BJ (cell line): Measurements from ENCODE around the gene KIAA0232. TPM values are rescaled to one million over a fixed set of nuclear protein-coding genes. Genes with fewer than 3 reads are reported as not detected.

Experiments
- CTCF ChIA-PET: fragments of 350-600 bp; formaldehyde crosslinking; extraction: SDS; loops from one replicate; lab custom pipeline; 2021; ENCODE audit warnings: antibody characterized with exemption, inconsistent platforms; lab: Yijun Ruan, JAX
- POLR2A ChIA-PET: fragments of 300-600 bp; sonication (Branson Sonifier 250); formaldehyde crosslinking; extraction: SDS; loops from one replicate; lab custom pipeline; 2021; ENCODE audit warnings: antibody characterized with exemption; lab: Charles Lee
- DNase-seq: peaks from one replicate; pipeline ENCODE4 v3.0.0-alpha.2; 2011; ENCODE audit warnings: low read depth
- H3K27me3 ChIP-seq: 2 replicates; pipeline ENCODE4 v1.6.0; 2011; ENCODE audit warnings: low read length; ENCODE audit not compliant: control insufficient read depth, insufficient read depth
- H3K36me3 ChIP-seq: 2 replicates; pipeline ENCODE4 v1.5.1; 2011; ENCODE audit warnings: low read length; ENCODE audit not compliant: control insufficient read depth, insufficient read depth
- H3K4me3 ChIP-seq: 2 replicates; pipeline ENCODE4 v1.5.1; 2011; ENCODE audit warnings: low read depth, mild to moderate bottlenecking, control low read depth, low read length
- CTCF ChIP-seq: IDR thresholded peaks from 2 replicates; pipeline ENCODE4 v1.5.1; 2011; ENCODE audit warnings: low read depth, mild to moderate bottlenecking, control low read depth, inconsistent platforms, low read length, moderate library complexity; ENCODE audit not compliant: insufficient read depth
- polyA plus RNA-seq: library from polyadenylated mRNA; depleted of rRNA; stranded (reverse); fragments of >200 nt; gene quantifications from 2 replicates; pipeline ENCODE4 v1.2.3, GENCODE V29; 2011

The KIAA0232 gene
- polyA plus RNA-seq, 1 experiment: 11.0 TPM

- Histone ChIP-seq H3K36me3 (no peaks in the 10 kb centered on the region), H3K4me3 (no peak overlapping the region), H3K27me3 (peaks cover 14% of the 10 kb centered on the region)
- ChIA-PET POLR2A (no interaction called here), CTCF (interaction anchor here (0.6 to 1.2 kb wide), 2 partner anchors 97 to 99 kb away, joined by 3 to 7 read pairs; no protein-coding TSS in a partner anchor)
- DNase-seq: no peak
- no peak for TF ChIP-seq CTCF
Measured at GRCh38 chr4:6776920-6777635, 5.4 kb upstream of the KIAA0232 start.

- no peak for DNase-seq
Measured at GRCh38 chr4:6777636-6778281, 4.8 kb upstream of the KIAA0232 start.

GRCh38 chr4:6778435-6778834 is 4.1 kb upstream of the KIAA0232 start:
- peaks cover 11% of the 10 kb centered on the region for H3K27me3 ChIP-seq
- ChIA-PET CTCF (interaction anchor here (0.7 to 2.0 kb wide), 2 partner anchors 95 to 264 kb away, joined by 3 to 9 read pairs; a partner anchor contains a TSS), POLR2A (no interaction called here)
- no peaks in the 10 kb centered on the region for H3K36me3 ChIP-seq
- no peak for TF ChIP-seq CTCF
- no peak overlapping the region for H3K4me3 ChIP-seq
- no peak for DNase-seq

More at GRCh38 chr4:6777636-6778281, 4.8 kb upstream of the KIAA0232 start:
- H3K36me3 ChIP-seq: no peaks in the 10 kb centered on the region
- H3K4me3 ChIP-seq: no peak overlapping the region
- peaks cover 12% of the 10 kb centered on the region for H3K27me3 ChIP-seq
- no peak for TF ChIP-seq CTCF
- CTCF ChIA-PET: interaction anchor here (0.7 to 2.0 kb wide), 2 partner anchors 96 to 265 kb away, joined by 3 to 9 read pairs; a partner anchor contains a TSS
- POLR2A ChIA-PET: no interaction called here

GRCh38 chr4:6779667-6780565 is 2.6 kb upstream of the KIAA0232 start:
- Histone ChIP-seq H3K36me3 (no peaks in the 10 kb centered on the region), H3K27me3 (peaks cover 11% of the 10 kb centered on the region), H3K4me3 (no peak overlapping the region)
- no peak for DNase-seq
- POLR2A ChIA-PET: interaction anchor here (0.6 kb wide), 1 partner anchor 288 kb away, joined by 3 read pairs; no protein-coding TSS in a partner anchor
- CTCF ChIA-PET: interaction anchor here (0.6 to 2.0 kb wide), 5 partner anchors 9 to 94 kb away, joined by 3 to 9 read pairs (median 4); no protein-coding TSS in a partner anchor
- TF ChIP-seq CTCF: no peak
